PC-9 (cell line): ENCODE results near the gene CST9. TPM values are rescaled to one million over a fixed set of nuclear protein-coding genes. Genes with fewer than 3 reads are reported as not detected.
"Not testable (repeated sequence)": the region's sequence is repeated elsewhere in the genome, so short reads cannot be mapped to it uniquely, and the experiment has no call there.

Source experiments
- BruUV-seq: library from RNA; stranded (reverse); fragments of 400-500 nt; replicated peaks from 2 replicates; lab custom pipeline; 2021; lab: Mats Ljungman, UMichigan
- CTCF ChIA-PET: fragments of 300-600 bp; sonication (Branson Sonifier 250); formaldehyde crosslinking; loops from one replicate; lab custom pipeline; 2022; ENCODE audit warnings: antibody characterized with exemption; lab: Charles Lee
- POLR2A ChIA-PET: fragments of 300-600 bp; sonication (Branson Sonifier 250); formaldehyde crosslinking; loops from one replicate; lab custom pipeline; 2022; ENCODE audit warnings: antibody characterized with exemption; ENCODE audit not compliant: unreplicated experiment; lab: Charles Lee
- DNase-seq, 2 experiments: peaks; one replicate each; pipeline versions ENCODE4 v3.0.0 to v3.0.0-alpha.2; 2015 to 2022; ENCODE audit warnings: mixed read lengths in 1 of 2
- H2AFZ ChIP-seq: fragments of 200-600 bp; sonication (generic); 2 replicates; pipeline ENCODE4 v1.8.1; 2017; ENCODE audit warnings: antibody characterized with exemption
- H3F3A ChIP-seq: fragments of 200-600 bp; sonication (generic); 2 replicates; pipeline ENCODE4 v1.8.1; 2017; ENCODE audit warnings: antibody characterized with exemption, mild to moderate bottlenecking, low read depth; ENCODE audit not compliant: insufficient read depth
- H3K27ac ChIP-seq: fragments of 200-600 bp; sonication (generic); 2 replicates; pipeline ENCODE4 v1.6.1; 2016; ENCODE audit warnings: mixed run types
- H3K27me3 ChIP-seq: fragments of 200-600 bp; sonication (generic); 2 replicates; pipeline ENCODE4 v1.6.1; 2016; ENCODE audit warnings: low read depth, mixed run types; ENCODE audit not compliant: insufficient read depth
- H3K36me3 ChIP-seq: fragments of 200-600 bp; sonication (generic); 2 replicates; pipeline ENCODE4 v1.6.1; 2016; ENCODE audit warnings: low read depth, mixed run types
- H3K4me1 ChIP-seq: fragments of 200-600 bp; sonication (generic); replicated peaks from 2 replicates; pipeline ENCODE4 v1.6.1; 2016; ENCODE audit warnings: mixed run types; ENCODE audit not compliant: insufficient read depth
- H3K4me2 ChIP-seq: fragments of 200-600 bp; sonication (generic); 2 replicates; pipeline ENCODE4 v1.6.1; 2017; ENCODE audit warnings: mixed run types
- H3K4me3 ChIP-seq: fragments of 200-600 bp; sonication (generic); 2 replicates; pipeline ENCODE4 v1.6.1; 2016; ENCODE audit warnings: mixed run types
- H3K79me2 ChIP-seq: fragments of 200-600 bp; sonication (generic); 2 replicates; pipeline ENCODE4 v1.6.1; 2017; ENCODE audit warnings: low read depth, mixed run types
- H3K9me2 ChIP-seq: fragments of 200-600 bp; sonication (generic); 2 replicates; pipeline ENCODE4 v1.8.1; 2017; ENCODE audit warnings: mild to moderate bottlenecking; ENCODE audit not compliant: insufficient read depth
- H3K9me3 ChIP-seq: fragments of 200-600 bp; sonication (generic); 2 replicates; pipeline ENCODE4 v1.8.1; 2016; ENCODE audit warnings: low read depth; ENCODE audit not compliant: insufficient read depth
- H4K20me1 ChIP-seq: fragments of 200-600 bp; sonication (generic); 2 replicates; pipeline ENCODE4 v1.8.1; 2017; ENCODE audit not compliant: insufficient read depth
- EZH2 ChIP-seq: fragments of 200-600 bp; sonication (generic); IDR thresholded peaks from 2 replicates; pipeline ENCODE4 v1.8.0; 2017; ENCODE audit warnings: antibody characterized with exemption, low read depth
- intact Hi-C: fragments of 100-400 bp; cut with micrococcal nuclease; formaldehyde crosslinking; loops from one replicate; pipeline ENCODE4 v1.10.0; 2022; ENCODE audit not compliant: unreplicated experiment
- total RNA-seq: library from RNA; stranded (reverse); gene quantifications from 2 replicates; pipeline ENCODE4 v1.2.3, GENCODE V29; 2021

Gene CST9
- total RNA-seq, 1 experiment from 2014 or later, result not detected

DNA sequence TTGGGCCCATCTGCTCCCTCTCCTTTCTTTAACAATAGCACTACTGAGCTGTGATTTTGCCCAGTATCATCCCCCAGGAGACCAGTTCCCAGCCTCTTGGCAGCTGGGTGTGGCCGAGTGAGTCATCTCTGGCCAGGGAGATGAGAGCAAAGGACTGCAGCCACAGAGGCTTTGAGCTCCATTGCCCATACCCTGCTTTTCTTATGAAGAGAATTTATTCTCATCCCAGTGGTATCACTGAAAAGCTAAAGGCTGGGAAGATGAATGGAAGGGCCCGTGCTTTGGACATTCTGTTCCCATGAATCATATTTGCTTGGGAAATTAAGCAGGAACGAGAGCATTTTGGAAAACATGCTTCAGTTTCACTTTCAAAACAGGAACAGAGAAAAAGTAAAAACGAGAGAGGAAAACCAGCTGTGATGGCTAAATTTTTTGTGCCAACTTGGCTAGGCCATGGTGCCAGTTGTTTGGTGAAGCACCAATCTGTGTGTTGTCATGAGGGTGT, 17.2 kb upstream of the CST9 start:
- CTCF ChIA-PET, result interaction anchor here (0.7 kb wide), 1 partner anchor 47 kb away, joined by 10 read pairs; no protein-coding TSS in a partner anchor

DNA sequence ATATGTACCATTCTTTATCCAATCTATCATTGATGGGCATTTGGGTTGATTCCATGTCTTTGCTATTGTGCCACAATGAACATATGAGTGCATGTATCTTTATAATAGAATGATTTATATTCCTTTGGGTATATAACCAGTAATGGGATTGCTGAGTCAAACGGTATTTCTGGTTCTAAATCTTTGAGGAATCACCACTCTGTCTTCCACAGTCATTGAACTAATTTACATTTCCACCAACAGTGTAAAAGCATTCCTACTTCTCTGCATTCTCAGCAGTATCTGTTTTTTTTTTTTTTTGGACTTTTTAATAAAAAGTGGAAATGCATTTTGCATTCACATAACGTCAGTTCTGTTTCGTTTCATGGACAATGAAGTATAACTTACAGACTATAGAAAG, 16.7 kb upstream of the CST9 start:
- Histone ChIP-seq H3K4me1 (peaks cover 23% of the 10 kb centered on the region), H3K27ac (peak overlapping the region; percentile 90), H3K4me3 (peak overlapping the region; percentile 42; the same call in 1 of the 2 replicates), H3K4me2 (peak overlapping the region; percentile 75), H3F3A (peaks cover 18% of the 10 kb centered on the region)
- POLR2A ChIA-PET, result interaction anchor here (0.6 to 1.1 kb wide), 4 partner anchors 15 to 1763 kb away, joined by 3 to 8 read pairs (median 4); partner anchors contain the start of gene CST3
- not testable (repeated sequence) for H4K20me1 ChIP-seq, H3K27me3 ChIP-seq, H2AFZ ChIP-seq, BruUV-seq, H3K9me3 ChIP-seq, H3K9me2 ChIP-seq, DNase-seq, H3K36me3 ChIP-seq, H3K79me2 ChIP-seq
- intact Hi-C loops, result loop anchor here (10.0 kb wide), 2 partner anchors 268 to 858 kb away; partner anchors contain the start of gene NXT1
- CTCF ChIA-PET, result interaction anchor here (0.7 kb wide), 1 partner anchor 48 kb away, joined by 10 read pairs; no protein-coding TSS in a partner anchor

More for the DNA sequence above, 17.2 kb upstream of the CST9 start:
- peak; percentile 74 to 81 for DNase-seq
- TSS peak; percentile 87 for BruUV-seq
- Histone ChIP-seq H3K4me2 (peak overlapping the region; percentile 75), H3K4me1 (peaks cover 23% of the 10 kb centered on the region), H3K27ac (peak overlapping the region; percentile 90), H3K79me2 (no peaks in the 10 kb centered on the region), H2AFZ (peak overlapping the region; percentile 46; the same call in 1 of the 2 replicates), H3K27me3 (no peaks in the 10 kb centered on the region), H4K20me1 (no peaks in the 10 kb centered on the region), H3F3A (peaks cover 18% of the 10 kb centered on the region), H3K9me3 (peaks cover under 1% of the 10 kb centered on the region; the same call in 1 of the 2 replicates), H3K9me2 (no peaks in the 10 kb centered on the region), H3K4me3 (peak overlapping the region; percentile 42; the same call in 1 of the 2 replicates), H3K36me3 (no peaks in the 10 kb centered on the region)
- intact Hi-C loops, result loop anchor here (10.0 kb wide), 2 partner anchors 268 to 858 kb away; partner anchors contain the start of gene NXT1
- TF ChIP-seq EZH2, result no peak
- POLR2A ChIA-PET, result interaction anchor here (0.6 to 1.1 kb wide), 4 partner anchors 15 to 1762 kb away, joined by 3 to 8 read pairs (median 4); partner anchors contain the start of gene CST3

DNA sequence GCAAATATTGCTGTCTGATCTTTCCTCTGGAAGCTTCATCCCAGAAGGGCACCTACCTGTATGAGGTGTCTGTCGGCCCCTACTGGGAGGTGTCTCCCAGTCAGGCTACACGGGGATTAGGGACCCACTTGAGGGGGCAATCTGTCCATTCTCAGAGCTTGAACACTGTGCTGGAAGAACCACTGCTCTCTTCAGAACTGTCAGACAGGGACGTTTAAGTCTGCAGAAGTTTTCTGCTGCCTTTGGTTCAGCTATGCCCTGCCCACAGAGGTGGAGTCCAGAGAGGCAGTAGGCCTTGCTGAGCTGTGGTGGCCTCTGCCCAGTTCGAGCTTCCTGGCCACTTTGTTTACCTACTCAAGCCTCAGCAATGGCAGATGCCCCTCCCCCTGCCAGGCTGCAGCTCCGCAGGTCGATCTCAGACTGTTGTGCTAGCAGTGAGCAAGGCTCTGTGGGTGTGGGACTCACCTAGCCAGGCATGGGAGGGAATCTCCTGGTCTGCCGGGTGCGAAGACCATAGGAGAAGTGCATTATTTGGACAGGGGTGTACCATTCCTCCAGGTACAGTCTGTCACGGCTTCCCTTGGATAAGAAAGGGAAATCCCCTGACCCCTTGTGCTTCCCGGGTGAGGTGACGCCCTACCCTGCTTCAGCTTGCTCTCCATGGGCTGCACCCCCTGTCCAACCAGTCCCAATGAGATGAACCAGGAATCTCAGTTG, 15.1 kb upstream of the CST9 start:
- H3K4me2 ChIP-seq, H2AFZ ChIP-seq, H3K9me3 ChIP-seq, BruUV-seq, POLR2A ChIA-PET, H3K27ac ChIP-seq, DNase-seq, H4K20me1 ChIP-seq, H3K27me3 ChIP-seq, H3K4me3 ChIP-seq, H3K36me3 ChIP-seq, CTCF ChIA-PET, H3K79me2 ChIP-seq, H3K9me2 ChIP-seq: not testable (repeated sequence)
- intact Hi-C loops, result loop anchor here (10.0 kb wide), 2 partner anchors 266 to 856 kb away; partner anchors contain the start of gene NXT1
- peaks cover 12% of the 10 kb centered on the region for H3F3A ChIP-seq
- H3K4me1 ChIP-seq, result peaks cover 12% of the 10 kb centered on the region

DNA sequence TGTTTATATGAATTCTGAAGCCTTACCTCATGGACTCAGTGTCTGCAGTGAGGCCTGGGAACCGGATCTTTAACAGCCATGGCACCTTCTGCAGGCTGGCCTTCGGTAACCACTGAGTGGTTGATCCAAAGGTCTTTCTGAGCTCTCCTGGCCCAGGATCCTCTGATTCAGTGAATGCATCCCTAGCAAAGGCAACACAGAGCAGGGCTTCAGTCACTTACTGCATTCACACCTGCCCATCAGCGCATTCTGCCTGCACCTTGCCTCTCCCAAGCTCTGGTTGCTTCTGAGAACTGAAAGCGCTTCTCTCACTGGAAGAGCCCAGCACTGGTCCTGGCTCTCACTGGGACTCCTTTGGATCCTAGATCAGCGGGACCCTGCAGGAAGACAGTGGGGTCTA, 8.4 kb upstream of the CST9 start:
- no peaks in the 10 kb centered on the region for H3K9me3 ChIP-seq
- TF ChIP-seq EZH2, result no peak

More for the DNA sequence above, 8.4 kb upstream of the CST9 start:
- intact Hi-C loops, result no loop called here
- H4K20me1 ChIP-seq, result no peaks in the 10 kb centered on the region
- H3K79me2 ChIP-seq, result no peaks in the 10 kb centered on the region
- H3K4me2 ChIP-seq, result no peak overlapping the region
- CTCF ChIA-PET, result interaction anchor here (0.7 kb wide), 1 partner anchor 230 kb away, joined by 3 read pairs; no protein-coding TSS in a partner anchor
- H2AFZ ChIP-seq, result no peak overlapping the region
- H3F3A ChIP-seq, result no peaks in the 10 kb centered on the region
- DNase-seq, result no peak
- no peak overlapping the region for H3K4me3 ChIP-seq
- H3K27ac ChIP-seq, result no peak overlapping the region
- POLR2A ChIA-PET, result no interaction called here
- H3K36me3 ChIP-seq, result no peaks in the 10 kb centered on the region
- no peaks in the 10 kb centered on the region for H3K4me1 ChIP-seq
- no peaks in the 10 kb centered on the region for H3K9me2 ChIP-seq
- no TSS peak for BruUV-seq
- no peaks in the 10 kb centered on the region for H3K27me3 ChIP-seq
